HG03095 (cell line): ENCODE data around the gene LCE2C.

Experiments
- ATAC-seq: cut with Tn5 transposase; IDR thresholded peaks from one replicate; pipeline ENCODE4 v1.9.1; 2021; ENCODE audit warnings: moderate library complexity; ENCODE audit not compliant: unreplicated experiment

LCE2C gene

GRCh38 chr1:152718238-152718637 lies 43.2 kb downstream of the LCE2C start:
- no peak for ATAC-seq

GRCh38 chr1:152725261-152725660 lies 50.2 kb downstream of the LCE2C start:
- ATAC-seq, result no peak
